ENCODE results near the gene TSC1. TPM values are rescaled to one million over a fixed set of nuclear protein-coding genes. Genes with fewer than 3 reads are reported as not detected.

Gene TSC1
- total and polyA plus RNA-seq, 2 donors (not counting 3 experiments of a cell fraction or from before 2014, with no cell fraction given), result 43.9 to 51.2 TPM

GRCh38 chr9:132873403-132873802 lies 71.0 kb downstream of the TSC1 start:
- CTCF ChIA-PET, result interaction anchor here (0.9 to 1.4 kb wide), 2 partner anchors 22 to 29 kb away, joined by 3 to 5 read pairs; no protein-coding TSS in a partner anchor
- Histone ChIP-seq H3K27ac (ENCODE audit: insufficient read depth, low read depth, low read length) (no peak overlapping the region), H3K27me3 (ENCODE audit: control insufficient read depth in 2 of 2, insufficient read depth in 2 of 2, low read length in 2 of 2) (peaks cover 0 to 3% of the 10 kb centered on the region in 2 experiments), H3K9ac (replicated peaks; ENCODE audit: extremely low read depth, insufficient read depth, low read length) (no peak overlapping the region), H3K9me1 (replicated peaks; ENCODE audit: control insufficient read depth, extremely low read depth, insufficient read depth, low read length) (no peaks in the 10 kb centered on the region), H3K79me2 (ENCODE audit: control insufficient read depth, insufficient read depth, low read length) (no peaks in the 10 kb centered on the region), H4K20me1 (replicated peaks; ENCODE audit: control insufficient read depth, extremely low read depth, insufficient read depth, low read length) (no peaks in the 10 kb centered on the region), H3K36me3 (ENCODE audit: control insufficient read depth in 2 of 2, extremely low read depth in 1 of 2, insufficient read depth in 2 of 2, low read length in 2 of 2) (no peaks in the 10 kb centered on the region), H3K4me2 (ENCODE audit: insufficient read depth, low read length) (no peak overlapping the region), H2AFZ (ENCODE audit: low read depth, low read length) (no peak overlapping the region), H3K9me3 (replicated peaks; ENCODE audit: control insufficient read depth, insufficient read depth, low read length) (no peaks in the 10 kb centered on the region), H3K4me1 (ENCODE audit: control insufficient read depth, extremely low read depth, insufficient read depth, low read length) (peaks cover 2% of the 10 kb centered on the region), H3K4me3 (replicated peaks in 1 of 3; ENCODE audit: insufficient read depth in 1 of 3, low read depth in 1 of 3, low read length in 3 of 3) (no peak overlapping the region)
- FAIRE-seq (no peak), DNase-seq (ENCODE audit: low read depth, low spot score) (no peak)
- POLR2A ChIA-PET, result no interaction called here
- no TSS peak for BruUV-seq (replicated peaks)
- intact Hi-C loops (cut with micrococcal nuclease), result no loop called here
- TF ChIP-seq FOS (IDR thresholded peaks at IDR 0.05; ENCODE audit: borderline replicate concordance, insufficient read depth, low read length), result no peak
- no peak for TF ChIP-seq EZH2 (IDR thresholded peaks at IDR 0.05; ENCODE audit: borderline replicate concordance, low read depth, low read length, severe bottlenecking)
- no peak for TF ChIP-seq POLR2A (IDR thresholded peaks at IDR 0.05; ENCODE audit: low read depth, low read length)
- TF ChIP-seq JUN (IDR thresholded peaks at IDR 0.05; ENCODE audit: borderline replicate concordance, insufficient read depth, insufficient read length, low read depth), result no peak
- TF ChIP-seq MYC (IDR thresholded peaks at IDR 0.05; ENCODE audit: low read depth, low read length), result no peak
- TF ChIP-seq MAX (IDR thresholded peaks at IDR 0.05; ENCODE audit: insufficient read depth, insufficient read length), result no peak
- dilution Hi-C loops (cut with MboI; ENCODE audit: extremely low pct_ligation_motif_present, low sequenced_read_pairs), result no loop called here

GRCh38 chr9:132869266-132869665 lies 75.2 kb downstream of the TSC1 start:
- Histone ChIP-seq H3K27ac (ENCODE audit: insufficient read depth, low read depth, low read length) (no peak overlapping the region), H3K27me3 (ENCODE audit: control insufficient read depth in 2 of 2, insufficient read depth in 2 of 2, low read length in 2 of 2) (peaks cover 0 to 4% of the 10 kb centered on the region in 2 experiments), H3K4me1 (ENCODE audit: control insufficient read depth, extremely low read depth, insufficient read depth, low read length) (no peaks in the 10 kb centered on the region), H3K4me2 (ENCODE audit: insufficient read depth, low read length) (no peak overlapping the region), H2AFZ (ENCODE audit: low read depth, low read length) (no peak overlapping the region), H3K36me3 (ENCODE audit: control insufficient read depth in 2 of 2, extremely low read depth in 1 of 2, insufficient read depth in 2 of 2, low read length in 2 of 2) (no peaks in the 10 kb centered on the region), H3K9me1 (replicated peaks; ENCODE audit: control insufficient read depth, extremely low read depth, insufficient read depth, low read length) (no peaks in the 10 kb centered on the region), H4K20me1 (replicated peaks; ENCODE audit: control insufficient read depth, extremely low read depth, insufficient read depth, low read length) (no peaks in the 10 kb centered on the region), H3K9me3 (replicated peaks; ENCODE audit: control insufficient read depth, insufficient read depth, low read length) (no peaks in the 10 kb centered on the region), H3K79me2 (ENCODE audit: control insufficient read depth, insufficient read depth, low read length) (no peaks in the 10 kb centered on the region), H3K9ac (replicated peaks; ENCODE audit: extremely low read depth, insufficient read depth, low read length) (no peak overlapping the region), H3K4me3 (replicated peaks in 1 of 3; ENCODE audit: insufficient read depth in 1 of 3, low read depth in 1 of 3, low read length in 3 of 3) (no peak overlapping the region)
- dilution Hi-C loops (cut with MboI; ENCODE audit: extremely low pct_ligation_motif_present, low sequenced_read_pairs) (no loop called here), intact Hi-C loops (cut with micrococcal nuclease) (no loop called here)
- TF ChIP-seq JUN (IDR thresholded peaks at IDR 0.05; ENCODE audit: borderline replicate concordance, insufficient read depth, insufficient read length, low read depth), result no peak
- no peak for TF ChIP-seq GATA2 (IDR thresholded peaks at IDR 0.05; ENCODE audit: insufficient read depth, insufficient read length, low read depth, low read length)
- TF ChIP-seq CTCF (IDR thresholded peaks at IDR 0.05; ENCODE audit: extremely low read depth in 1 of 2, insufficient read depth in 1 of 2, low read depth in 1 of 2, low read length in 2 of 2), result no peak
- TF ChIP-seq POLR2A (IDR thresholded peaks at IDR 0.05; ENCODE audit: low read depth, low read length), result no peak
- TF ChIP-seq MYC (IDR thresholded peaks at IDR 0.05; ENCODE audit: low read depth, low read length), result no peak
- no peak for TF ChIP-seq FOS (IDR thresholded peaks at IDR 0.05; ENCODE audit: borderline replicate concordance, insufficient read depth, low read length)
- TF ChIP-seq EZH2 (IDR thresholded peaks at IDR 0.05; ENCODE audit: borderline replicate concordance, low read depth, low read length, severe bottlenecking), result no peak
- no peak for TF ChIP-seq MAX (IDR thresholded peaks at IDR 0.05; ENCODE audit: insufficient read depth, insufficient read length)
- TF ChIP-seq POLR2AphosphoS5 (IDR thresholded peaks at IDR 0.05; ENCODE audit: insufficient read depth, low read depth, low read length), result no peak
- DNase-seq (ENCODE audit: low read depth, low spot score) (no peak), FAIRE-seq (no peak)
- no TSS peak for BruUV-seq (replicated peaks)
- ChIA-PET CTCF (no interaction called here), POLR2A (no interaction called here)
